Memory B cell (primary cell): ENCODE results near the gene KPTN.

Experiments
- ATAC-seq: fragments of 150-1000 bp; cut with Tn5 transposase; 2 replicates; pipeline ENCODE4 v1.10.0; 2021; ENCODE audit warnings: low read depth, mild to moderate bottlenecking, moderate library complexity
- DNase-seq, 2 donors: peaks; one replicate each; pipeline ENCODE4 v3.0.0; 2022; ENCODE audit warnings: low spot score in 2 of 2
- H3K27ac Mint-ChIP-seq: one replicate; pipeline ENCODE4 v1.8.0; 2022; ENCODE audit warnings: mild to moderate bottlenecking, moderate library complexity, mixed read lengths
- H3K27me3 Mint-ChIP-seq: one replicate; pipeline ENCODE4 v1.8.0; 2022; ENCODE audit warnings: mixed read lengths
- H3K36me3 Mint-ChIP-seq: one replicate; pipeline ENCODE4 v1.8.0; 2022; ENCODE audit warnings: mild to moderate bottlenecking, mixed read lengths
- H3K4me1 Mint-ChIP-seq: one replicate; pipeline ENCODE4 v1.8.0; 2022; ENCODE audit warnings: mixed read lengths
- H3K4me3 Mint-ChIP-seq: one replicate; pipeline ENCODE4 v1.8.0; 2022; ENCODE audit warnings: mild to moderate bottlenecking, moderate library complexity, mixed read lengths
- H3K9me3 Mint-ChIP-seq: one replicate; pipeline ENCODE4 v1.8.0; 2022; ENCODE audit warnings: mixed read lengths

KPTN gene

GRCh38 chr19:47512948-47513319 is 28.9 kb upstream of the KPTN start:
- Mint-ChIP-seq H3K36me3 (peaks cover 8% of the 10 kb centered on the region), H3K27me3 (no peaks in the 10 kb centered on the region), H3K4me3 (peak overlapping the region; percentile 79), H3K27ac (peak overlapping the region; percentile 99), H3K4me1 (peaks cover 45% of the 10 kb centered on the region), H3K9me3 (no peaks in the 10 kb centered on the region)
- DNase-seq, result no peak
- ATAC-seq, result no peak

GRCh38 chr19:47512183-47512947 is 28.3 kb upstream of the KPTN start:
- H3K9me3 Mint-ChIP-seq, result no peaks in the 10 kb centered on the region
- DNase-seq (no peak), ATAC-seq (no peak)
- H3K4me1 Mint-ChIP-seq, result peaks cover 44% of the 10 kb centered on the region
- peaks cover 8% of the 10 kb centered on the region for H3K36me3 Mint-ChIP-seq
- H3K27ac Mint-ChIP-seq, result peak overlapping the region; percentile 99
- H3K27me3 Mint-ChIP-seq, result no peaks in the 10 kb centered on the region
- H3K4me3 Mint-ChIP-seq, result peak overlapping the region; percentile 79

DNA sequence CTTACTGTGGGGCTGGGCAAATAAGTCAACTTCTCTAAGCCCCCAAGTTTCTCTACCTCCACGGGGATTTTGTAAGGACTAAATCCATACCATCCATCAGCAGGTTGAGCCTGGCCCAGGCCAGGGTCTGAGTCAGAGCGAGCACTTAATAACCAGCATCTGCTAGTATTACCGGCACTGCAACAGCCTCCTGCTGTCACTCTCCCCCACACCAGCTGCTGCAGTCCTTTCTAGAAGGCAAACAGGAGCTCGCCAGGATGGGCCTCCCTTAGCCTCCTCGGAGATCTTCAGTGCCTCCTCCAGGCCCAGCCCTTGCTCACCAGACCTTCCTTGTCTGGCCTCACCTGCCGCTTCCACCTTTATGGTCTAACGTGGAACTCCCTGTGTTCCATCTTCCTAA is 27.7 kb upstream of the KPTN start:
- no peak for ATAC-seq
- no peak for DNase-seq
- Mint-ChIP-seq H3K27me3 (no peaks in the 10 kb centered on the region), H3K4me1 (peaks cover 42% of the 10 kb centered on the region), H3K27ac (no peak overlapping the region), H3K4me3 (no peak overlapping the region), H3K9me3 (no peaks in the 10 kb centered on the region), H3K36me3 (peaks cover 9% of the 10 kb centered on the region)

DNA sequence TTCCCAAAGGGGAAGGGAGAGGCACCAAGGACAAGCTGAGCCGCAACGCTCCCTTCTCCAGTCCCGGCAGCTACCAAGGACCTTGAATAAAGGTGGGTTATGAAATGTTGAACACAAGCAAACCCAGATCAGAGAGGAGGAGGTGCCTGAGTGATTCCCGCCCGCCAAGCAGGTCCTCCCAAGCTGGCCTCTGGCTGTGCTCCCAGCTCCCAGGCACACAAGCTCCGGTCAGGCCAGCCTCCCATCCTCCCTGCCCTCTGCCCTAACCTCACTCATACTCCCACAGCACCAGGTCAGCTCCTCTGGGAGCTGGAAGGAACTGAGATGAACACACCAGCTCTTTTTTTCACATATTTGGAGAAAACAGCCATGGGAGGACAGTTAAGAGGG is 27.1 kb upstream of the KPTN start:
- H3K36me3 Mint-ChIP-seq, result peaks cover 10% of the 10 kb centered on the region
- no peaks in the 10 kb centered on the region for H3K27me3 Mint-ChIP-seq
- no peak overlapping the region for H3K4me3 Mint-ChIP-seq
- DNase-seq, result no peak
- H3K4me1 Mint-ChIP-seq, result peaks cover 41% of the 10 kb centered on the region
- no peak for ATAC-seq
- no peaks in the 10 kb centered on the region for H3K9me3 Mint-ChIP-seq
- no peak overlapping the region for H3K27ac Mint-ChIP-seq

GRCh38 chr19:47510516-47511127 is 26.6 kb upstream of the KPTN start:
- H3K36me3 Mint-ChIP-seq, result peaks cover 10% of the 10 kb centered on the region

GRCh38 chr19:47509973-47510372 is 26.0 kb upstream of the KPTN start:
- no peak for ATAC-seq
- peaks cover 40% of the 10 kb centered on the region for H3K4me1 Mint-ChIP-seq
- peaks cover 10% of the 10 kb centered on the region for H3K36me3 Mint-ChIP-seq

More at GRCh38 chr19:47510516-47511127, 26.6 kb upstream of the KPTN start:
- peaks cover 40% of the 10 kb centered on the region for H3K4me1 Mint-ChIP-seq
- no peaks in the 10 kb centered on the region for H3K9me3 Mint-ChIP-seq
- ATAC-seq, result no peak
- no peak for DNase-seq
- no peak overlapping the region for H3K4me3 Mint-ChIP-seq
- no peak overlapping the region for H3K27ac Mint-ChIP-seq
- no peaks in the 10 kb centered on the region for H3K27me3 Mint-ChIP-seq

GRCh38 chr19:47509170-47509847 is 25.3 kb upstream of the KPTN start:
- H3K4me1 Mint-ChIP-seq, result peaks cover 34% of the 10 kb centered on the region
- H3K27ac Mint-ChIP-seq, result no peak overlapping the region
- H3K4me3 Mint-ChIP-seq, result no peak overlapping the region
- no peak for DNase-seq
- no peak for ATAC-seq
- no peaks in the 10 kb centered on the region for H3K9me3 Mint-ChIP-seq
- no peaks in the 10 kb centered on the region for H3K27me3 Mint-ChIP-seq
- peaks cover 10% of the 10 kb centered on the region for H3K36me3 Mint-ChIP-seq

More at GRCh38 chr19:47509973-47510372, 26.0 kb upstream of the KPTN start:
- H3K9me3 Mint-ChIP-seq, result no peaks in the 10 kb centered on the region
- H3K4me3 Mint-ChIP-seq, result no peak overlapping the region
- H3K27ac Mint-ChIP-seq, result no peak overlapping the region
- H3K27me3 Mint-ChIP-seq, result no peaks in the 10 kb centered on the region
- no peak for DNase-seq

DNA sequence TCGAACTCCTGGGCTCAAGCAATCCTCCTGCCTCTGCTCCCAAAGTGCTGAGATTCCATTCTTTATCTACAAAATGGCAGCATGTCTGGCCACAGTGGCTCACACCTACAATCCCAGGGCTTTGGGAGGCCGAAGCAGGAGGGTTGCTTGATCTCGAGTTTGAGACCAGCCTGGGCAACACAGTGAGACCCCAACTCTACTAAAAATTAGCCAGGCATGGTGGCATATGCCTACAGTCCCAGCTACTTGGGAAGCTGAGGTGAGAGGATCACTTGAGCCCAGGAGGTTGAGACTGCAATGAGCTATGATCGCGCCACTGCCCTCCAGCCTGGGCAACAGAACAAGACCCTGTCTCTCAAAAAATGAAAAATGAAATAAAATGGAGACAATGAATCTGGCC is 24.7 kb upstream of the KPTN start:
- Mint-ChIP-seq H3K4me1 (peaks cover 30% of the 10 kb centered on the region), H3K9me3 (no peaks in the 10 kb centered on the region), H3K36me3 (peaks cover 10% of the 10 kb centered on the region), H3K27ac (no peak overlapping the region), H3K27me3 (no peaks in the 10 kb centered on the region), H3K4me3 (no peak overlapping the region)
- DNase-seq (no peak), ATAC-seq (no peak)

DNA sequence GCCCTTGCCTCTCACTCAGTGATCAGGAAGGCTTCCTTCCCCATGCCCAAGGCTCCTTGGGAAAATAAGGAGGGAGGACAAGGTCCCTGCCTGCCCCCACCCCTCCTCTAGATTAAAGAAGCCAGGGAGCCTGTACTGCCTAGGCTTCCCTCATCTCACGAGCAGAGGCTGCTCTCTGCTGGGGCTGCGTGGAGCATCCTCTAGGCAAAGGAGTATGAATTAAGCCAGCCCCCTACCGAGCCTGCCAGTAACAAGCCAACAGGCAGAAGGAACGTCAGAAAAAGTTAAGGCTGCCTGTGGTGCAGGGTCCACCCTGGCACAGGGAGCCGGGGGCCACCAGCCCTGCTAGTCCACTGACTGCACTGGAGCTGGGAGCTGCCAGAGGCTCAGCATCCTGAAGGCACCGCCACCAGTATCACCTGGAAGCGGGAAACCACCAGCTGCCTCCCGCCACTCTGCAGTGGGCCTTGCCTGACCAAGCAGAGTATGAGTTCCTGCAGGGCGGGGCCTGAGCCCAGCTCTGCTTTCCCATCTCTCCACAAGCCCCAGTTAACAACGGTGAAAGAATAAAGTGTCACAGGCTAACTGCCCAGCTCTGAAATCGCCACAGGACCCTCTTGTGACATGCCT is 24.0 kb upstream of the KPTN start:
- Mint-ChIP-seq H3K4me1 (peaks cover 24% of the 10 kb centered on the region), H3K4me3 (no peak overlapping the region), H3K27ac (no peak overlapping the region), H3K27me3 (no peaks in the 10 kb centered on the region), H3K36me3 (peaks cover 13% of the 10 kb centered on the region), H3K9me3 (no peaks in the 10 kb centered on the region)
- no peak for ATAC-seq
- DNase-seq, result no peak

DNA sequence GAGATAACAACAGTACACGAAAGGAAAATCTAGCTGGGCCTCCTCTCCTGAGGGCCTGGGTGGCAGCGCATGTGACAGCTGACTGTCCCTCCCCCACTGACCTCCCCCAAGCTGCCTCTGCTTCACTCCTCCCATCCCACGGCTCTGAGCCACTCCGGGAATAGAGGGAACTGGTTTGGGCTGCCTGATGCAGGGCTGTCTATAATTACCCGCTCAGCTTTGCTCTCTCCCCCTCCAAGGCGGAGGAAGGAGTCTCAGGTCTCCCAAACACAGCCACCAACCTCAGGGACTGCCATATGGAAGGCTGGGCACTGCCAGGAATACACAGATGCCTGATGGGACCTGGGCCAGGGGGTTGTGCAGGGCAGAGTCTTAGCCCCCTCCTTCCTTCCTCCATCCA is 23.0 kb upstream of the KPTN start:
- DNase-seq, result no peak
- Mint-ChIP-seq H3K9me3 (no peaks in the 10 kb centered on the region), H3K4me1 (peaks cover 13% of the 10 kb centered on the region), H3K4me3 (no peak overlapping the region), H3K36me3 (peaks cover 15% of the 10 kb centered on the region), H3K27ac (peak overlapping the region; percentile 24), H3K27me3 (no peaks in the 10 kb centered on the region)
- no peak for ATAC-seq

GRCh38 chr19:47506459-47506858 is 22.4 kb upstream of the KPTN start:
- Mint-ChIP-seq H3K4me3 (no peak overlapping the region), H3K27me3 (no peaks in the 10 kb centered on the region), H3K27ac (no peak overlapping the region), H3K9me3 (no peaks in the 10 kb centered on the region), H3K36me3 (peaks cover 12% of the 10 kb centered on the region), H3K4me1 (peaks cover 8% of the 10 kb centered on the region)
- DNase-seq (no peak), ATAC-seq (no peak)

DNA sequence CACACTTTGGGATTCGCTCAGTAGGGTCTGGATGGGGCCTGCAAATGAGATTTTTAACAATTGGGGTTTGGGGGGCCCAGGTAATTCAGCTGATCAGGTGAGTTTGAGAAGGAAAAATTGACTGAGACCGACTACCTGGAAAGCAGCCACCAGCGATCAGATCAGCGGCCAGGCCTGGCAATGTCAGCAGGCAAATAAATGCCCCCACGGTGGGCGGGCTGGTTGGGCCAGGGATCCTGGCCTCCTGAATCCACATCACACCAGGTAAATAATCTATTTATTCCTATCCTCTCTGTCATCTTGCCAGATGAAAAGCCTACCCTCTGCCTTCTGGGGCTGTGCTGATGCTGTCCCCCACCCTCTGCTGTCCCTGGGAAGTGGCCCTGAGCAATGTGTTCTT is 21.5 kb upstream of the KPTN start:
- ATAC-seq, result no peak
- Mint-ChIP-seq H3K4me3 (no peak overlapping the region), H3K9me3 (no peaks in the 10 kb centered on the region), H3K4me1 (peaks cover 7% of the 10 kb centered on the region), H3K27ac (no peak overlapping the region), H3K27me3 (no peaks in the 10 kb centered on the region), H3K36me3 (peaks cover 14% of the 10 kb centered on the region)
- DNase-seq, result no peak

DNA sequence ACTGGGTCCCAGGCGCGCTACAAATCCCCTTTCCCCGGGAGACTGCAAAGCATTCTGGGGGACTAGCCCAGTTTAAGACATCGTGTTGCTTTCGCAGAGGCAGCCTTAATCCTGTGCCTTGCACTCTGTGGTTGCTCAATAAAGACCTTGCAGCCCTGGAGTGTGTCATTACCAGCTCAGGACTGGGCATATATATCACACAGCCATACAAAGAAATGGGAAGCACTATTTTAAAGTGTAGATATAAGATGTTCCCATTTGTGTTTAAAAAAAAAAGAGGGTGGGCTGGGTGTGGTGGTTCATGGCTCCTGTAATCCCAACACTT is 19.8 kb upstream of the KPTN start:
- no peak for ATAC-seq
- peaks cover 14% of the 10 kb centered on the region for H3K36me3 Mint-ChIP-seq
- no peaks in the 10 kb centered on the region for H3K4me1 Mint-ChIP-seq

GRCh38 chr19:47503130-47503825 is 19.3 kb upstream of the KPTN start:
- Mint-ChIP-seq H3K4me1 (no peaks in the 10 kb centered on the region), H3K27ac (no peak overlapping the region), H3K27me3 (no peaks in the 10 kb centered on the region), H3K4me3 (no peak overlapping the region), H3K36me3 (peaks cover 14% of the 10 kb centered on the region), H3K9me3 (no peaks in the 10 kb centered on the region)
- DNase-seq (no peak), ATAC-seq (no peak)

More for the DNA sequence above, 19.8 kb upstream of the KPTN start:
- Mint-ChIP-seq H3K27me3 (no peaks in the 10 kb centered on the region), H3K4me3 (no peak overlapping the region), H3K9me3 (no peaks in the 10 kb centered on the region), H3K27ac (no peak overlapping the region)
- no peak for DNase-seq
